ENCODE results near the gene AGTRAP. TPM values are rescaled to one million over a fixed set of nuclear protein-coding genes. Genes with fewer than 3 reads are reported as not detected.

Gene AGTRAP
- total RNA-seq, 2 experiments from 2014 or later: 9.7 to 11.0 TPM

GRCh38 chr1:11748294-11749202 is 12.6 kb downstream of the AGTRAP start:
- ChIA-PET POLR2A (no interaction called here), CTCF (no interaction called here)

DNA sequence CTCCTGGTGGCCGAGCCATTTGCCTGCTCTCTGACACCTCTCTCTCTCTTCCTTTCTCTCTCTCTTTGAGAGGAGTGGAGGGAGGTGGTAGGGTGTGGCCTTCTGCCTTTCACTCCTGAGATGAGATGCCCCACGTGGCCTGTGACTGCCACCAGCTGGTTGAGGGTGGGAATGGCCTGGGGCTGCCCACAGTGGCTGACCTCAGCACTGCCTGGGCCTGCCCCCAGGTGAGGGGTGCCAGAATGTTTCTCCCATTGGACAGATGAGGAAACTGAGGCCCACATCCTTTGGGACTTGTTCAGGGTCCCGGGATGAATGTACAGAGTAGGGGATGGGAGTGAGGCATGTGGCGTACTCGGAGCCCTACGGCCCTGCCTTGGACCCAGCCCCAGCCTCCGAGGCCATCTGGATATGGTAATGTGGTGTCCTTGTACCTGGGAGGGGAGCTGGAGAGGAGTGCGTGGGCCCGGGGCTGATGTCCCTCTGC is 13.3 kb downstream of the AGTRAP start:
- ChIA-PET POLR2A (no interaction called here), CTCF (interaction anchor here (1.4 kb wide), 1 partner anchor 33 kb away, joined by 4 read pairs; no protein-coding TSS in a partner anchor)

GRCh38 chr1:11749996-11750395 is 14.1 kb downstream of the AGTRAP start:
- CTCF ChIA-PET: interaction anchor here (1.4 kb wide), 1 partner anchor 32 kb away, joined by 4 read pairs; no protein-coding TSS in a partner anchor

GRCh38 chr1:11751087-11751486 is 15.2 kb downstream of the AGTRAP start:
- POLR2A ChIA-PET: no interaction called here

More at GRCh38 chr1:11749996-11750395, 14.1 kb downstream of the AGTRAP start:
- POLR2A ChIA-PET: no interaction called here

DNA sequence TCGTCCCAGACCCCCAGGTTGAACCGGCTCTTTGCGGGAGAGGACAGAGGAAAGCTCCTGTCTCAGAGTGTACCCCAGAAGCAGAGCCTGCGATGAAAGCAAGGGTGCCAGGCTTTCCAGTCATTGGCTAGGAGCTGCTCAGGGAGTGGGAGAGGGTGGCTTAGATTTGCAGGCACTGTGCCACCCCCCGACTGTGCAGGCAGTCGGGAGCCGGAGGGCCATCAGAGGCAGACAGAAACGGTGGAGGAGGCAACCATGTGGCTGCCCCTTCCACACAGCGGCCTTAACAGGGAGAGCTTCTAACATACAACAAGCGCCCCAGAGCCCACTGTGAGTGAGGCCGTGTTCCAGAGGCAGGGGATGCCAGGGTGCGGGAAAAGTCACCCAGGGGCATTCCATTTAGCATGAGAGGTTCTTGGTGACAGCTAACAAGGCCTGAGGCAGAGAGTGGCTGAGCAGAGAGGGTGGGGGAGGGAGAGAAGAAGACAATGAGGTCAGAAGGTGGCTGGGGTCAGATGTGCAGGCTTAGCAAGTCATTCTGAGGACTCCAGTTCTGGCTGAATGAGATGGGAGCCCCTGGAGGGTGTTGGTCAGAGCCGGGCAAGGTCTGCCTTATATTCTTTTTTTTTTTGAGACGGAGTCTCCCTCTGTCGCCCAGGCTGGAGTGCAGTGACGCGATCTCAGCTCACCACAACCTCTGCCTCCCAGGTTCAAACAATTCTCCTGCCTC is 16.6 kb downstream of the AGTRAP start:
- ChIA-PET CTCF (no interaction called here), POLR2A (no interaction called here)

More at GRCh38 chr1:11751087-11751486, 15.2 kb downstream of the AGTRAP start:
- CTCF ChIA-PET: no interaction called here

- ChIA-PET POLR2A (no interaction called here), CTCF (no interaction called here)
Observed at GRCh38 chr1:11753555-11754208, 17.7 kb downstream of the AGTRAP start.

DNA sequence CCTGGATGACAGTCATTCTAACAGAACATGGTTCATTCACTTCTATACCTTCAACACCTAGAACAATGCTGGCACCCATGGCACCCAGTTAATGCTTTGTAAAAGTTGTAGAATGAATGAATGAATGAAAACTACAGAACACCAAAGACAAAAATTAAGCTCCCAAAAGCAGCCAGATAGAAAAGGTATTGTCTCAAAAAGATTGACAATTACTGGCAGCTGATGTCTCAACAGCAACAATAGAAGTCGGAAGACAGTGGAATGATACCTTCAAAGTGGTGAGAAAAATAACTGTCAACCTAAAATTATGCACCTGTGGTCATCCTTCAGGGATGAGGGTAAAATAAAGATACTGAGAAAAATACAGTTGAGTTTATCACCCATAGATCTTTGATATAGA is 21.1 kb downstream of the AGTRAP start:
- ChIA-PET POLR2A (no interaction called here), CTCF (no interaction called here)

DNA sequence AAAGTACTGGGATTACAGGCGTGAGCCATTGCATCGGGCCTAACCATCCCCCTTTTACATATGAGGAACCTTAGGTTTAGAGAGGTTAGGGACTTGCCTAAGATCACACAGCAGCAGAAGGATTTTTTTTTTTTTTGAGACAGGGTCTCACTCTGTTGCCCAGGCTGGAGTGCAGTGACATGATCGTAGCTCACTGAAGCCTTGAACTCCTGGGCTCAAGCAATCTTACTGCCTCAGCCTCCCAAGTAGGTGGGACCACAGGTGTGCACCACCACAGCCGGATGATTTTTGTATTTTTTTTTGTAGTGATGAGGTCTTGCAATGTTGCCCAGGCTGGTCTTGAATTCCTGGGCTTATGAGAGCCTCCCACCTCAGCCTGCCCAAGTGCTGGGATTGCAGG is 23.9 kb downstream of the AGTRAP start:
- CTCF ChIA-PET: no interaction called here

DNA sequence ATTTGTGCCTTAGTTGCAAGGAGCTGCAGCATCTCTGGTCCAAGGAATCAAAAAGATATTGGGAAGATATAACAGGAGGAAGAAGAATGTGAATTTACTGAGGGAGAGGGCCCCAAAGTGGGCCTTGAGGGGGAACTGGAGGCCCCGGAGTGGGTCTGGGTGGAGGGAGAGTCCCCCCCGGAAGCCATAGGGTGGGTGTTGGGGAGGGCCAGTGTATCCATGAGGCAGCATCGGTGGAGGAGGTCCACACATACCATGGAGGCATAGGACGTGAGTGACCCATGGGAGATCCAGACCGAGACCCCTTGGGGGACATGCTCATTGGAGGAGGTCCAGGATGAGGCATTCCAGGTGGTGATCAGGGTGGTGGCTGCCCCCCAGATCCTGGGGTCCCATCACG is 25.3 kb downstream of the AGTRAP start:
- CTCF ChIA-PET: no interaction called here
- POLR2A ChIA-PET: no interaction called here

More for the DNA sequence above, 23.9 kb downstream of the AGTRAP start:
- POLR2A ChIA-PET: no interaction called here

- POLR2A ChIA-PET: no interaction called here
- CTCF ChIA-PET: no interaction called here
Observed at GRCh38 chr1:11761988-11762406, 26.1 kb downstream of the AGTRAP start, which contains the start of gene C1orf167. C1orf167 (plus strand) TSS chr1:11762193; CDS start chr1:11764401, 2,208 bp downstream.

GRCh38 chr1:11764115-11764514 is 28.2 kb downstream of the AGTRAP start:
- ChIA-PET CTCF (no interaction called here), POLR2A (no interaction called here)

- CTCF ChIA-PET: interaction anchor here (0.6 kb wide), 1 partner anchor 205 kb away, joined by 3 read pairs; no protein-coding TSS in a partner anchor
Observed at GRCh38 chr1:11764519-11764918, 28.6 kb downstream of the AGTRAP start.

GRCh38 chr1:11765661-11766428 is 29.9 kb downstream of the AGTRAP start:
- CTCF ChIA-PET: no interaction called here
- POLR2A ChIA-PET: no interaction called here

More at GRCh38 chr1:11764519-11764918, 28.6 kb downstream of the AGTRAP start:
- POLR2A ChIA-PET: no interaction called here

DNA sequence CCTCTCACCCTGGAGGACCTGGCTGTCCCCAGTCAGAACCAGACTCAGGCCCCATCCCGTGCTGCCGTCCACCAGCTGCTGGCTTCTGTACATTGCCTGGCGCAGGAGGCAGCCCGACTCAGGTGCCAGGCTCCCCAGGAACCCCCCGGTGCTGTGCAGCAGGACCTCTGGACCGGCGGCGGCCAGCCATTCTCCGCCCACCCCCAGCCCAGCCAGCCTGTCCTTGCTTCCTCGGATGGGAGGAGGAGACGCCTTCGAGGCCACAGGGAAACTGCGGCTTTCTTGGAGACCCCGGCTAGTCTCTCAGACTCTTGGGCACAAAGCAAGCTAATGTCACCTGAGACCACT is 30.5 kb downstream of the AGTRAP start:
- CTCF ChIA-PET: no interaction called here
- POLR2A ChIA-PET: no interaction called here

- ChIA-PET CTCF (interaction anchor here (1.0 kb wide), 1 partner anchor 48 kb away, joined by 3 read pairs; no protein-coding TSS in a partner anchor), POLR2A (no interaction called here)
Observed at GRCh38 chr1:11767922-11768704, 32.2 kb downstream of the AGTRAP start.

DNA sequence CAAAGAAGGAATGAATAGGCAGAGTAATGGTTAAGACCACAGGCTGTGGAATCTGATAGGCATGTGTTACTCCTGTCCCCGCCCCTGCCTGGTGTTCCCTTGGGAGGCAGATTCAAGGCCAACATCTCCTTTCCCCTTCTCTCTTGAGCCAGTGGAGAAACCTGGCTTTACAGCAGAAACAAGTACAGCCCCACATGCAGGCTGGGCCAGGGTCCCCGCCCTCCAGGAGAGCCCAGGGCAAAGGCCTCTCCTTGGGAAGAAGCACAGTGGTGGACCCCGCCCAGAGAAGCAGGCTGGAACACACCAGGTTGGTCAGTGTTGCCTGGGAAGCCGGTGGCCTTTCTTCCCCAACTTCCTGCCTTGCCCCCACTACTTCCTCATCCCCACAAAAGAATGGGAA is 32.9 kb downstream of the AGTRAP start:
- CTCF ChIA-PET: interaction anchor here (1.0 kb wide), 1 partner anchor 49 kb away, joined by 3 read pairs; no protein-coding TSS in a partner anchor
- POLR2A ChIA-PET: no interaction called here

- ChIA-PET CTCF (no interaction called here), POLR2A (no interaction called here)
Observed at GRCh38 chr1:11769274-11769673, 33.3 kb downstream of the AGTRAP start.

DNA sequence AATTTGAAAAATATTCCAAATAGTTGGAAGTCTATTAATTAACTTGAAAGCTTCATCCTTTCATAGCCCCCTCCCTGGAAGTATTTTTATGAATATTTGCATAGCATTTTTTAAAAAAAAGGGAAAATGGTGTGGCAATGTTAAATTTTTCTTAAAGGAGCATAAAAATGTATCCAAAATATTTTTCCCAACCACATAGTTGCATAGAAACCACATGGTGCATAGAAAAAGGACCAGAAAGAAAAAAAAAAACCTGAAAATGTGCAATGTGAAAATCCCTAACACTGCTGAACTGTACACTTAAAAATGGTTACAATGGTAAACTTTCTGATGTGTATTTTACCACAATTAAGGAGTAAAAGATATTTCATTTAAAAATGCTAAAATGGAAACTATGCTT is 34.1 kb downstream of the AGTRAP start:
- ChIA-PET POLR2A (no interaction called here), CTCF (interaction anchor here (0.7 kb wide), 1 partner anchor 51 kb away, joined by 3 read pairs; no protein-coding TSS in a partner anchor)

Measured in activated CD8-positive, alpha-beta memory T cell treated with anti-CD3 and anti-CD28 coated beads for 36 hours (primary cell).